GM19351 (cell line): Measurements from ENCODE around the gene USF3.
"Not testable (repeated sequence)": the region's sequence is repeated elsewhere in the genome, so short reads cannot be mapped to it uniquely, and the experiment has no call there.

Experiments used
- ATAC-seq: cut with Tn5 transposase; IDR thresholded peaks from one replicate; pipeline ENCODE4 v1.9.1; 2021; ENCODE audit warnings: mild to moderate bottlenecking, moderate library complexity; ENCODE audit not compliant: unreplicated experiment

Gene USF3

GRCh38 chr3:113654851-113655250, 41.6 kb downstream of the USF3 start:
- ATAC-seq, result no peak

GRCh38 chr3:113654310-113654709, 42.1 kb downstream of the USF3 start:
- ATAC-seq, result no peak

GRCh38 chr3:113649174-113649845, 47.1 kb downstream of the USF3 start:
- no peak for ATAC-seq

GRCh38 chr3:113648524-113648923, 47.9 kb downstream of the USF3 start:
- no peak for ATAC-seq

GRCh38 chr3:113643583-113643982, 52.9 kb downstream of the USF3 start:
- ATAC-seq, result no peak

GRCh38 chr3:113638910-113639309, 57.5 kb downstream of the USF3 start:
- no peak for ATAC-seq

GRCh38 chr3:113637756-113638155, 58.7 kb downstream of the USF3 start:
- no peak for ATAC-seq

GRCh38 chr3:113636034-113636433, 60.4 kb downstream of the USF3 start:
- ATAC-seq, result not testable (repeated sequence)

- ATAC-seq, result no peak
Observed at GRCh38 chr3:113634782-113635474, 61.5 kb downstream of the USF3 start.

- no peak for ATAC-seq
Observed at GRCh38 chr3:113631573-113631972, 64.9 kb downstream of the USF3 start.

GRCh38 chr3:113630956-113631542, 65.4 kb downstream of the USF3 start:
- ATAC-seq, result no peak

GRCh38 chr3:113629584-113630421, 66.6 kb downstream of the USF3 start:
- no peak for ATAC-seq

- no peak for ATAC-seq
Observed at GRCh38 chr3:113628788-113629187, 67.7 kb downstream of the USF3 start.

- no peak for ATAC-seq
Observed at GRCh38 chr3:113628316-113628715, 68.1 kb downstream of the USF3 start.

GRCh38 chr3:113626503-113627371, 69.7 kb downstream of the USF3 start:
- peak; percentile 77 for ATAC-seq

- ATAC-seq, result no peak
Observed at GRCh38 chr3:113625834-113626233, 70.6 kb downstream of the USF3 start.

GRCh38 chr3:113623811-113624210, 72.6 kb downstream of the USF3 start:
- ATAC-seq, result no peak

GRCh38 chr3:113623324-113623723, 73.1 kb downstream of the USF3 start:
- no peak for ATAC-seq

- no peak for ATAC-seq
Observed at GRCh38 chr3:113620091-113620490, 76.4 kb downstream of the USF3 start.

GRCh38 chr3:113617726-113618125, 78.7 kb downstream of the USF3 start:
- no peak for ATAC-seq
